Vagina (tissue), 2 donors: Measurements from ENCODE around the gene EPG5.
"Not testable (repeated sequence)": the region's sequence is repeated elsewhere in the genome, so short reads cannot be mapped to it uniquely, and the experiment has no call there.

Source experiments
- CTCF ChIP-seq, 3 experiments: fragments of 450-650 bp in 2 of 3; fragments of 200-600 bp in 1 of 3; sonication (generic) in 1 of 3; IDR thresholded peaks; one replicate each; pipeline ENCODE4 v1.5.1; 2017 to 2019; ENCODE audit warnings: antibody characterized with exemption in 3 of 3, mild to moderate bottlenecking in 2 of 3, moderate library complexity in 2 of 3
- POLR2A ChIP-seq, 2 donors: fragments of 450-650 bp; IDR thresholded peaks; one replicate each; pipeline ENCODE4 v1.6.1; 2017; ENCODE audit warnings: antibody characterized with exemption in 2 of 2, mild to moderate bottlenecking in 2 of 2, moderate library complexity in 2 of 2
- POLR2AphosphoS5 ChIP-seq, 2 donors: sonication (generic); formaldehyde crosslinking; IDR thresholded peaks; one replicate each; pipeline ENCODE4 v1.9.0; 2017; ENCODE audit warnings: antibody characterized with exemption in 2 of 2, mild to moderate bottlenecking in 2 of 2, low read depth in 1 of 2; ENCODE audit not compliant: insufficient read depth in 1 of 2

GRCh38 chr18:45807144-45807543 is 160.0 kb downstream of the EPG5 start:
- not testable (repeated sequence) for TF ChIP-seq CTCF (IDR thresholded peaks at IDR 0.05); POLR2AphosphoS5 (IDR thresholded peaks at IDR 0.05; ENCODE audit: insufficient read depth in 1 of 2, low read depth in 1 of 2); POLR2A (IDR thresholded peaks at IDR 0.05)
